GM15510 (cell line): ENCODE measurements around the gene ZNF143.

Source experiments
- POLR2A ChIP-seq: IDR thresholded peaks from 3 replicates; pipeline ENCODE4 v1.6.1; 2011; ENCODE audit warnings: borderline replicate concordance; ENCODE audit not compliant: insufficient read length; ENCODE audit errors: extremely low read depth

Gene ZNF143

DNA sequence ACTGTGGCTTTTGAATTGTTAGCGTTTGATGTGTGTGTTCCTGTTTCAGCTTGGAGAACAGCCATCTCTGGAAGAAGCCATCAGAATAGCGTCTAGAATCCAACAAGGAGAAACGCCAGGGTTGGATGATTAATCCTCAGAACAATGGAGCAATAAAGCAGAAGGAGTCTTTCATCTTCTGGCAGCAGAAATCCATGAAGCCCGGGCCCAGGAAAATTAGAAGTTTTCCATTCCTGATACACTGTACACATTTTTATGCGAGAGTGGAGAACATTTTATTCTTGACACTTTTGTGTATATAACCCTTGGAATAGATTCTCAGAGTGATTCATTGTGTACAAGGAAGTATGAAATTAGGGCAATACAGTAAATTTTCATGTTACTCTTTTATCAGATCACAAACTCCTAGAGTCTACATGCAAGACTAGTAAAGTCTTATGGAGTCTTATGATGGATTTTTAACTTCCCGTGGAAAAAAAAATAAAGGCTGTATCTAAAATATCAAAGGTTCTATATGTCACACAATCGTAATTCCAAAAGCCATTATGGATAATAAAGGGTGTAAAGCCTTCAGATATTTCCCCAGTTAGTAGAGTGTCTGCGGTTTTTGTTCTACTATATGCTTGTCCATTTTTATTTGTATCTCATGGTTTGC is 66.8 kb downstream of the ZNF143 start:
- TF ChIP-seq POLR2A, result no peak

DNA sequence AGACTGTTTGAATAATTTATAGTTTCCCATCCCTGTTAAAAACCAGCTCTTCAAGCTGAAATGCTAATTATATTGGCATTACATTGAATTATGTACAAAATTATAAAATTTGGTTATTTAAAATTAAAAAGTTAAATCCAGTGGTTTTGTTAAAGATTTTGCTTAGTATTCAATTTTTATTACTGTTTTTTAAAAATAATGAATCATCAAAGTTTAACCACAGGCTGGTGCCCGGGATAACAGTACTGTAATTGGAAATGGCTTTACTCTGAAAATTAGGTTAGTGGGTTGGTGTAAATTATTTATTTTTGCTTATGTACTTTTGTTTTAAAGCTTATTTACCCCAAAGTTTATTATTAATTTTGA is 67.3 kb downstream of the ZNF143 start:
- TF ChIP-seq POLR2A, result no peak

DNA sequence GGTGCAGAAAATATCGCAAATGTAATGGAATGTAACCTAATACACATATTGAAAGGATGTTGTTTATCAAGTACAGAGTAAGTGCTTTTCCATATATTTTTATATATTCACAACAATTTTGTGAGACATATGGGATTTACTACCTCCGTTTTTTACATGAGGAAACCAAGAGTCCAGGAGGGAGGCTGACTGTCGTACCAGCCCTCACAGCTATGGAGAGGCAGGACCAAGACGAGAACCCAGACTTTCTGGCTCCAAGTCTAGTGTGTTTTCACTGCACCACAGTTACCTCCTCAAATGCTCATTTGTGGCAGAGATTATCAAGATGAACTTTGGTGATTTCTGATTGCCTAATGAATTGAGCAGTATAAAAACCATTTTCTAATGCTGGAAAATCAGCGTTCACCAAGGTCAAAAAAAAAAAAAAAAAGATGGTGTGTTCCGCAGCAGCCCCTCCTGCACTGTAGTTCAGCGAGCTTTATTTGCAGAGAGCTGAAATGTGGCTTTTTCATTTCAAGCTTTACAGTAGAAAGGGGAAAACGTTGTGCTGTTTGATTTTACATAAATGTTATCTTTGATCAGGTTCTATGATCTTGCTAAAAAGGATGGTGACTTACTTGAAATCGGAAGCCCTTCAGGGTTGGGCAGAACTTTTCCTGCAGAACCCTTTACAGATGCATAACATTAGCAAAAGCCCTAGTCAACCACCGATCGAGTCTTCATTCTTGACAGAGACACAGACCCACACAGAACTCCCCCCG is 67.9 kb downstream of the ZNF143 start:
- TF ChIP-seq POLR2A, result no peak

DNA sequence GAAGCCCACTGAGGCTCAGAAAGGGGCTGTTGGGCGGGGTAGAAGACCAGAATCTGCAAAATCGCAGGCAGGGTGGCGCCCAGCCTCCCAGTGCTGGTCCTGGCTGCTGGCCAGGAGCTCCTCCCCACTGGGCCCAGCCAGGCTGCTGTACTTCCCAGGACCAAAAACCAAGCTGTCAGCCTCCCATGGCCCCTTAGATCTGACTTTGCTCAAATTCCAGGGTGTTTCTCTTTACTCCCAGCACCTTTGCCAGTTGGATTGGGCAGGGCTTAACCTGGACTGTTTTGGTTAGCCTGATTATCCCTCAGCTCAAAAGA is 68.5 kb downstream of the ZNF143 start:
- TF ChIP-seq POLR2A, result no peak

DNA sequence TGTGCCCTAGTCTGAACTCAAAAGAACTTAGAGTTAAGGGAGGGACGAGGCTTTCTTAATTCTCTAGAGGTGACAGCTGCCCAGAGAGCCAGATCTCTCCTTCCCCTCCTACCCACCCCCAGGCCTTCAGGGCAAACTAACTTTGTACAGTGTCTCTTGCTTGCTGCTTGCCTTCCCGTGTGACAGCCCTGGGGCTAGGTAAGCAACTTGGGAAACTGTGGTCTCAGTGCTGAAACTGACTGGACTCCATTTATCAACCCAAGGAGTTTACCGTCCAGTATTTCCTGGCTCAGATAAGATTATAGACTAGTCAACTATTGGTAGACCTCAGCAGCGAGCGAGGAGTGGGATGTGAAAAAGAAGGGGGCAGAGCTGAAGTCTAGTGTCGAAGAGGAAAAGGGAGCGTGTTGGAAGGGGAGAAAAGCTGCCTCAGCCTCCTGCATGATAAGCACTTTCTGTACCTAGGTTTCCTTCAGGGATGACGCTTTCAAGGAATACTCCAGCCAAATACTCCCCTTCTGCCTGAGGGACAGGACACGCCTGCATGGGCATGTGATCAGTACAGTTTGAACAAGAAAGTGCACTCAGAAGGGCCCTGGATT is 69.3 kb downstream of the ZNF143 start:
- TF ChIP-seq POLR2A, result no peak

DNA sequence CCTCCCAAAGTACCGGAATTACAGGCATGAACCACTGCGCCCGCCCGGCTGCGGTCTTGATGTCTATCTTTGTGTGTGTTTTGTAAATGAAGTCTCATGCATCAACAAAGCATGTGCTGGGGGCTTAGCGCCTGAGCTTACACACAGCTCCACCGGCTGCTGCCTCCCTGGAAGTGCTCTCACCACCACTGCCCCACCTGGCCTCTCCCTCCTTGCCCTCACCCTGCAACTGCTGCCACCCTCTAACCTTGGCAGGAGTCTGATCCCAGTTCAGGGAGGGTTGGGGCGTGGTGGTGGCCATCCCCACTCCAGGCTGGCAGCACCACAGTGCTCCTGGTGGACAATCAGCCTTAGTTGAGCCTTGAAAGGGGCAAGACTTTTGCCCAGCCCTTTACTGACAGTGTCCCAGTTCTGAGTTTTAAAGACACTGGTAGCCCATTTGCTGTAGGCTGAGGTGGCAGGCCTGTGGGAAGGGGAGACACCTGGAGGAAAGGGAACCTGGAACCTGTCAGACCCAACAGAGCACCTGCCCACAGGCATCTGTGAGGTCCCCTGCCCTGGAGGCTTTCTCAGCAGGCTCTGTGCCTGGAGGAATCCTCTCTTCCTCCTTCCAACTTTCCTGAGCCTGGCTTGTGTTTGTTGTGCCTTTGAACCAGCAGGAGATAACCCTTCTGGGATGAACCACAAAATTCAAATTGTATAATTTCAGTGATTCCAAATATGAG is 70.3 kb downstream of the ZNF143 start:
- no peak for TF ChIP-seq POLR2A

DNA sequence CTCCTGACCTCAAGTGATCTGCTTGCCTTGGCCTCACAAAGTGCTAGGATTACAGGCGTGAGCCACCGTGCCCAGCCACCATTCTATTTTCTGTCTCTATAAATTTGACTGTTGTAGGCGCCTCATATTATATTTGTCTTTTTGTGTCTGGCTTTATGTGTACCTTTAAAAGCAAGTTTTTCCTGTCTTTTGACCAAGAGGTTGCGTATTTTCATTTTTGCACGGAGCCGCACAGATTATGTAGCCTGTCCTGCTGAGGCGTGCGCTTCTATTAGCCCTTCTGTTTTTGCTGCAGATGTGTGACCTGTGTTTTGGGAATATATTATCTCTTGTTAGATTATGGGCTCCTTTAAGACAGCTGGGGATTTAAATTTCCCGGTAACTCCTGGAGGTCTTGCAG is 72.2 kb downstream of the ZNF143 start:
- TF ChIP-seq POLR2A, result no peak

DNA sequence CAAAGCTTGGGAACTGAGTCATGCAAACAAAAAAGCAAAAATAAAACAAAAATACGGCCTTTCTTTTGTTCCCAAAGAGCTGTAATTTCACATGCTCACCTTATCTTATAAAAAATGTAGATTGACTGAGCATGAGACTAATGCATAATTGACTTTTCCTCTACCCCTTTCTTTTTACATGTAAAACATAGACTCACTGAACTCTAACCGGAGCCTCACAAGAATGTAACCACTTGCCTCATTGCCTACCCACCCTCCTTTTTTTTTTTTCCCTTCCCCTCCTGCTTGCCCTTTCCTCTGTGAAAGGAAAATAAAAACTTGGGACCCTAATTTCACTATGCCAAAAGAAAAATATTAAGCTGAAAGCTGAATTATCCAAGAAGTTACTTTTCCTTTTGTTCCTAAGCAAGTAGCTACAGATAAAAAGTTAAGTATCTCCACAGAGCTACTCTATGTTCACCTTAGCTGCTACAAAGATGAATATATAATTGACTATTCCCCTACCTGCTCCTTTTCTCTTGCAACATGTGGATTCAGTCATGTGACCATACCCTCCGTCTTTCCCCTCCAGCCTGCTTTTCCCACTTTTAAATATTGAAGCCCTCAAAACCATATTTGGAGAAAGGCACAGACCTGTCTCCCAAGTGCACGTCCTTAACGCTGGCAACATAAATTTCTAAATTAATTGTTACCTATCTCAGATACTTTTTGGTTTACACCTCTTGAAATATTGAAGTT is 73.1 kb downstream of the ZNF143 start:
- no peak for TF ChIP-seq POLR2A

DNA sequence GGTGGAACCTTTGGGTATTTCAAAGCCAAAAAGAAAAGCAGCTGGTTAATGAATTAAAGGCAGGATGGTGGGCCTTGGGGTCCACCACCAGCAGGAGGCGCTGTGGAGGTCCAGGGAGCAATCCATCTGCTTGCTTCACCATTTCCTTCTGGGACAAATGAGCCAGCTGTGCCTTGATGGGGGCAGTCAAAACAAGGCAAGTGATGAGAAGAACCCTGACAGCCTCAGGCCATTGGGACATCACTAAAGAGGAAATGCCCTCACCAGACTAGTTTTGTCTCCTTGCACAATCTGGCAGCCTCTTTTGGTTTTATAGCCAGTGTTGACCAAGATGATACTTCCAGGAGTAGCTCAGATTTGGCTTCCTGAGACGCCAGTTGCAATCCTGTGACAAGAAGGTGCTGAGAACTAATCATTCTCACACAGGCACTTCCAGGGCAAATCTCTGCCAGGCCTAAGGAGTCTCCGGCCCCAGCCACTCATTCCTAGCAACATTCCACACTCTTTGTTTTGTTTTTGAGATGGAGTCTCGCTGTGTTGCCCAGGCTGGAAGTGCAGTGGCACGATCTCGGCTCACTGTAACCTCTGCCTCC is 74.5 kb downstream of the ZNF143 start:
- TF ChIP-seq POLR2A, result no peak

DNA sequence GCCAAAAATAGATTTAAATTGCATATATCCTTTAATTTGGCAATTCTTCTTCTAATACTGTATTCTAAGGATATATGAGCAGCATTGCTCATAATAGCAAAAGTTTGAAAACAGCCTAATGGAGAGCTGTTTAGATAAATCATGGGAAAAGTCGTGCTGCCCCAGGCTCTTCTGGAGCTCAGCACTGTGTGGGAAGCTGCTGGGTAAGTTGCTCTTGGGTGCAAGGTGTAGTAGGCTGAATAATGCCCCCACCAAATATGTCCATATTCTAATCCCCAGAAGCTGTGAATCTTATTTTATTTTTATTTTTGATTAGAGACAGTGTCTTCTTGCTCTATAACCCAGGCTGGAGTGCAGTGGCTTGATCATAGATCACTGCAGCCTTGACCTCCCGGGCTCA is 77.7 kb downstream of the ZNF143 start:
- TF ChIP-seq POLR2A, result no peak

DNA sequence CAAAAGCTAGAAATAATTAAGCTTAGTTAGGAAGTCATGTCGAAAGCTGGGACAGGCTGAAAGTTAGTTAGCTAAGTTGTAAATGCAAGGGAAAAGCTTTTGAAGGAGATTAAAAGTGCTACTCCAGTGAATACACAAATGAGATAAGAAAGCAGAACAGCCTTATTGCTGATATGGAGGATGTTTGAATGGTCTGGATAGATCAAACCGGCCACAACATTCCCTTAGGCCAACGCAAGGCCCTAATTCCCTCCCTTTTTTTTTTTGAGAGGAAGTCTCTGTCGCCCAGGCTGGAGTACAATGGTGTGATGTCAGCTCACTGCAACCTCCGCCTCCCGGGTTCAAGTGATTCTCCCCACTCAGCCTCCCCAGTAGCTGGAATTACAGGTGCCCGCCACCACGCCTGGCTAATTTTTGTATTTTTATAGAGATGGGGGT is 89.4 kb downstream of the ZNF143 start:
- no peak for TF ChIP-seq POLR2A

DNA sequence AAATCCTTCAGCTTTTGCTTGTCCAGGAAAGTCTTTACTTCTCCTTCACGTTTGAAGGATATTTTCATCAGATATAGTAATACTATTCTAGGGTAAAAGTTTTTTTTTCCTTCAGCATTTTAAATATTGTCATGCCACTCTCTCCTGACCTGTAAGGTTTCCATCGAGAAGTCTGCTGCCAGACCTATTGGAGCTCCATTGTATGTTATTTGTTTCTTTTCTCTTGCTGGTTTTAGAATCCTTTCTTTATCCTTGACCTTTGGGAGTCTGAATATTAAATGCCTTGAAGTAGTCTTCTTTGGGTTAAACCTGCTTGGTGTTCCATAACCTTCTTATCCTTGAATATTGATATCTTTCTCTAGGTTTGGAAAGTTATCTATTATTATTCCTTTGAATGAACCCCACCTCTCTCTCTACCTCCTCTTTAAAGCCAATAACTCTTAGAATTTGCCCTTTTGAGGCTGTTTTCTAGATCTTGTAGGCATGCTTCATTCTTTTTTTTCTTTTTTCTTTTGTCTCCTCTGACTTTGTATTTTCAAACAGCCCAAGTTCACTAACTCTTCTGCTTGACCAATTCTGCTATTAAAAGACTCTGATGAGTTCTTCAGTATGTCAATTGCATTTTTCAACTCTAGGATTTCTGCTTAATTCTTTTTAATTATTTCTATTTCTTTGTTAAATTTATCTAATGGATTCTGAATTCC is 100.6 kb downstream of the ZNF143 start:
- TF ChIP-seq POLR2A, result no peak

DNA sequence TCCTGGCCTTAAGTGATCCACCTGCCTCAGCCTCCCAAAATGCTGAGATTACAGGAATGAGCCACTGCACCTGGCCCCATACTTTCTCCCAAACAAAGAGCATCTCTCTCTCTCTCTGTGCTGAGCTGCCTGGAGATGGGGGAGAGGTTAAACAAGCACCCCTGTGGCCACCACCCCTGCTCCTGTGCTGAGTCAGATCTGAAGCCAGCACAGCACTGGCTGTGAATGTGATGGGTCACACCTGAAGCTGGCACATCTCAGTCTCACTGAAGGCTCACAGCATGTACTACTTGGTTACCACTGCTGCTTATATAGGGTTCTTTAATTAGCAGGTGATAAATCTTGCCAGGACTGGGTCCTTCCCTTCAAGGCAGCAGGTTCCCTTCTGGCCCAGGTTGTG is 101.9 kb downstream of the ZNF143 start:
- no peak for TF ChIP-seq POLR2A

DNA sequence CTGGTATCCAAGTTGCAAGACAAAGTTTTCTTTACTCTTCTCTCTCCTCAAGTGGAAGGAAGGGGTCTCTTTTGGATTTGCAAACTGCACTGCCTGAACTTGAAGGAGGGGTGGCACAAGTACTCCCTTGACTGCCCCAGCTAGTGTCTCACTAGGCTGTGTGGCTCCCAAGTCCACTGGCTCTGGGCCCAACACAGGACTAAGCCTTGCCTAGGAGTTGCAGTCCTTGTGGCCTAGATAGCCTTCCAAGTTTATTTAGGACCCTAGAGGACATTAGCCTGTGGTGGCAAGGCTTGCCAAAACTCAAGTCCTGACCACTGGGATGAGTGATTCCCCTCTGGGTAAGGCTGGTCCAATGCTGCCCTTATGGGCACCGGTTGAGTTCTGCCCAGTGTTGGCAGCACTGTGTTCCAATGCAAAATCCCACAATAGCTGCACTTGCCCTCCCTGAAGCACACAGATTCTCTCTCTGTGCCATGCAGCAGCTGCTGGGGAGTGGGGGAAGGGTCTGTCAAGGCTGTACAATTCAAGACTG is 102.5 kb downstream of the ZNF143 start:
- no peak for TF ChIP-seq POLR2A

DNA sequence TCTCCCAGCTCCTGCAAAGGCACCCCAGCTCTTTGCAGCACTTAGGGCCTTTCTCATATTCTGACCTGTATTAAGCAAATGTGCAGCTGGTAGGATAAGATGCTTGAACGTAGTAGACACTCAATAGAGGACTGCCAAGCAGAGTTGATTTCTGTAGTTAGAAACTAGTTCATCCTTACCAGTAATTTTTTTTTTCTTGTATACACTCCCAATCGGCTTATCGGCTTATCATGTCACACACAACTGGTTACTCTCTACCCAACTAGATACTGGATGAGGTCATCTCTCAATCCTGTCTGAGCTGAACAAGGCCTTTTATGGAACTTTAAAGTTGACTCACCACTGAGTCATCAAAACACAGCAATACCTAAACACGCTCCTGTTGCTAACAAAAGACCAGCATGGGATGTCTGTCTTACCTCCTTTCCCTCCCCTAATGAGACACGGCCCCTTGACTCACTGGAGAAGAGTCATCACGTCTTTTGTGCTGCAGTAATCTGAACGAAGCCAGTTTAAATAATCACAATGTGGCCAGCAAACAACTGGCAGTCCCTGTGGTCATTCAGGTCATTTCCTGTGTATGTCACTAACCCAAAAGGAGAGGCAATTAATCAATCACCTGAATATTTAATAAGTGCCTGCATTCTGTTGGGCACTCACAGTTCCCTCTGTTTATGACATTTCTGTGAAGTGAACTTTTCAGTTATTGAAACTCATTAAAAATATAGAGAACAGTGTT is 105.2 kb downstream of the ZNF143 start:
- no peak for TF ChIP-seq POLR2A
